GM12874 (cell line): ENCODE results near the gene PALM2AKAP2.

Experiments used
- CTCF ChIP-seq: IDR thresholded peaks from 2 replicates; pipeline ENCODE4 v1.5.1; 2011; ENCODE audit warnings: low read depth, mild to moderate bottlenecking, control low read depth, low read length, moderate library complexity; ENCODE audit not compliant: insufficient read depth

Gene PALM2AKAP2

GRCh38 chr9:109815366-109815947 lies 35.5 kb downstream of the PALM2AKAP2 start:
- TF ChIP-seq CTCF = no peak

- TF ChIP-seq CTCF = no peak
These were observed 36.5 kb downstream of the PALM2AKAP2 start for GRCh38 chr9:109816490-109816889.

GRCh38 chr9:109817146-109817845 lies 37.3 kb downstream of the PALM2AKAP2 start:
- no peak for TF ChIP-seq CTCF

GRCh38 chr9:109817846-109818472 lies 38.0 kb downstream of the PALM2AKAP2 start:
- peak; percentile 73 for TF ChIP-seq CTCF

- no peak for TF ChIP-seq CTCF
These were observed 41.7 kb downstream of the PALM2AKAP2 start for GRCh38 chr9:109821711-109822110.

- TF ChIP-seq CTCF = no peak
These were observed 46.6 kb downstream of the PALM2AKAP2 start for GRCh38 chr9:109826559-109826958.

GRCh38 chr9:109828254-109828653 lies 48.3 kb downstream of the PALM2AKAP2 start:
- no peak for TF ChIP-seq CTCF
